ENCODE results near the gene NUBP2.

GRCh38 chr16:1746693-1747195 lies 36.0 kb upstream of the NUBP2 start:
- TF ChIP-seq CTCF (IDR thresholded peaks at IDR 0.05) = no peak
- no peak for TF ChIP-seq POLR2A (IDR thresholded peaks at IDR 0.05)
- TF ChIP-seq POLR2AphosphoS5 (IDR thresholded peaks at IDR 0.05) = no peak

All from breast epithelium (tissue), 3 donors.